ENCODE results near the gene SAP30BP.

DNA sequence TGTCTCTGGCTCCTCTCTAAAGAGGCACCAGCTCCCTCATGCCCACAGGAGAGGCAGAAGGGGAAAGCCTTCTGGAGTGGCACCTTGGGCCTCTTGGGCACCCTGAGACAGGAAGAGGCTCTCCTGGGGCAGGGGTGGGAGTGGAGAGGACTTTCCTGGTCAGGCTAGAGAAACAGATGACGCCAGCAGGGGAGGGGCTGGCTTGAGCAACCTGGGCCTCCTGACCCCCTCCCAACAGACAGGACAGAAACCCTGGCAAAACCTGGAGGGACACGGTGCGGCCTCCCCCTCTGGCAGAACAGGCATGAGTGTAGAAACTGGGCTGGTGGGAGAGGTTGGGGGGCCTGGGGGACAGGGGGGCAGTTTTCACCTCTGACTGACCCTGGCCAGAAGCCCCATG lies 27.8 kb upstream of the SAP30BP start:
- TF ChIP-seq ZNF274 (IDR thresholded peaks at IDR 0.05; ENCODE audit: low read depth, low read length) (no peak), YY1 (IDR thresholded peaks at IDR 0.05; ENCODE audit: insufficient read depth, insufficient read length) (no peak)

Measured in NT2/D1 (cell line).